GM19328 (cell line): Measurements from ENCODE around the gene CLIC3.

Experiments
- ATAC-seq: cut with Tn5 transposase; IDR thresholded peaks from one replicate; pipeline ENCODE4 v1.9.1; 2021; ENCODE audit warnings: mild to moderate bottlenecking, moderate library complexity; ENCODE audit not compliant: unreplicated experiment

The CLIC3 gene

GRCh38 chr9:136983167-136983566 is 13.2 kb downstream of the CLIC3 start:
- no peak for ATAC-seq

GRCh38 chr9:136982232-136983051 is 13.9 kb downstream of the CLIC3 start, which contains the start of gene LCNL1:
TSS of gene LCNL1 (plus strand) at chr9:136982993. CDS start at chr9:136983587, 594 bp downstream.
- no peak for ATAC-seq

GRCh38 chr9:136981588-136982231 is 14.7 kb downstream of the CLIC3 start:
- no peak for ATAC-seq

GRCh38 chr9:136980669-136981478 is 15.5 kb downstream of the CLIC3 start:
- no peak for ATAC-seq

GRCh38 chr9:136979769-136980587 is 16.4 kb downstream of the CLIC3 start:
- no peak for ATAC-seq

- no peak for ATAC-seq
Observed at GRCh38 chr9:136978865-136979544, 17.4 kb downstream of the CLIC3 start.

GRCh38 chr9:136978073-136978864 is 18.1 kb downstream of the CLIC3 start:
- no peak for ATAC-seq

GRCh38 chr9:136977649-136978072 is 18.7 kb downstream of the CLIC3 start:
- ATAC-seq: no peak

GRCh38 chr9:136977223-136977622 is 19.1 kb downstream of the CLIC3 start, which contains the start of gene PTGDS:
TSS of gene PTGDS (plus strand) at chr9:136977504. CDS start at chr9:136977579, 75 bp downstream.
- no peak for ATAC-seq

GRCh38 chr9:136975644-136976043 is 20.7 kb downstream of the CLIC3 start:
- ATAC-seq: no peak

- ATAC-seq: no peak
Observed at GRCh38 chr9:136974817-136975535, 21.4 kb downstream of the CLIC3 start.

GRCh38 chr9:136973618-136974617 is 22.4 kb downstream of the CLIC3 start:
- no peak for ATAC-seq

- no peak for ATAC-seq
Observed at GRCh38 chr9:136972743-136973142, 23.6 kb downstream of the CLIC3 start.

- no peak for ATAC-seq
Observed at GRCh38 chr9:136972335-136972734, 24.0 kb downstream of the CLIC3 start.

- ATAC-seq: no peak
Observed at GRCh38 chr9:136971746-136972145, 24.6 kb downstream of the CLIC3 start.

- ATAC-seq: no peak
Observed at GRCh38 chr9:136970361-136970760, 26.0 kb downstream of the CLIC3 start.

- ATAC-seq: no peak
Observed at GRCh38 chr9:136969774-136970173, 26.6 kb downstream of the CLIC3 start.
